ENCODE data around the gene AQP6.
"Not testable (repeated sequence)": the region's sequence is repeated elsewhere in the genome, so short reads cannot be mapped to it uniquely, and the experiment has no call there.

Gene AQP6

DNA sequence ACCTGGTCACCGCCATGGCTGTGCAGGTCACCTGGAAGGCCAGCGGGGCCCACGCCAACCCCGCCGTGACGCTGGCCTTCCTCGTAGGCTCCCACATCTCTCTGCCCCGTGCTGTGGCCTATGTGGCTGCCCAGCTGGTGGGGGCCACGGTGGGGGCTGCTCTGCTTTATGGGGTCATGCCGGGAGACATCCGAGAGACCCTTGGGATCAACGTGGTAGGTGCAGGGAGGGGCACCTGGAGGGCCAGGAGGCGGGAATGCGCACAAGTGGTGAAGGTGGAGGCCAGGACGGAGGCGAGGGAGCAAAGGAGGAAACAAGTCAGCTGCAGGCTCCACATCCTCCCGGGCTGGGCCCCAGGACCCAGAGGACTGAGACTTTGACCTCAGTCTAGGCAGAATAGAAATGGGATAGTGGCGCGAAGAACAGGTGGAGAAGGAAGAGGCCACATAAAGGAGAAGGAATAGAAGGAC, 649 bp downstream of the AQP6 start:
- no peak for DNase-seq

DNA sequence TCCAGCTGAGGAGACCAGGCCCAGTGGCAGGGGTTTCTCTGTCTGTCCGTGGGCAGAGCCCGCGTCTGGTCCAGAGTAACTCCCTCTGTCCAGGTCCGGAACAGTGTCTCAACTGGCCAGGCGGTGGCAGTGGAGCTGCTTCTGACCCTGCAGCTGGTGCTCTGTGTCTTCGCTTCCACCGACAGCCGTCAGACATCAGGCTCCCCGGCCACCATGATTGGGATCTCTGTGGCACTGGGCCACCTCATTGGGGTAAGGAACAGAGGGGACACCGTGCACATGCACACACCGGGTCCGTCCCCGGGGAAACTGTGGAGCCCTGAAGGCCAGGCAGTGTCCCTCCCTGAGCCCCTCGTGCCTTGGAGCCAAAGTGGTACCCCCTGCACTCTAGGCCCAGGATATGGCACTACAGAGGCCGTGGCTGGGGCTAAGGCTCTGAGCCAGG, 1.5 kb downstream of the AQP6 start:
- no peak for DNase-seq

- no peak for DNase-seq
Measured at GRCh38 chr12:49974677-49975317, 2.0 kb downstream of the AQP6 start.

DNA sequence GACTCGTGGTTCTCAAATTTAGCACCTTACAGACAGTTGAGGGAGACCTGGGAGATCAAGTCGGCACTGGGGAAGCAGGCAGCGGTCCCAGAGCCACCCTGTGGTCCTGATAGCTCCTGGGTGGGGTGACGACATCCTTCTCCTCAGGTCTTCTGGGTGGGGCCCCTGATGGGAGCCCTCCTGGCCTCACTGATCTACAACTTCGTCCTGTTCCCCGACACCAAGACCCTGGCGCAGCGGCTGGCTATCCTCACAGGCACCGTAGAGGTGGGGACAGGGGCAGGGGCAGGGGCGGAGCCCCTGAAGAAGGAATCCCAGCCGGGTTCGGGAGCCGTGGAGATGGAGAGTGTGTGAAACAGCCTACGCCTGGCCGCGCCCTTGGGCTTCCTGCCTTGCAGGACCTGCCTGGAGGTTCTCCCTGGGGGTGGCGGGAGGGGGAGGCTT, 2.6 kb downstream of the AQP6 start:
- no peak for DNase-seq

- DNase-seq, result no peak
Measured at GRCh38 chr12:49976557-49976956, 3.8 kb downstream of the AQP6 start.

GRCh38 chr12:49978125-49978524, 5.4 kb downstream of the AQP6 start:
- no peak for DNase-seq

GRCh38 chr12:49979016-49979586, 6.4 kb downstream of the AQP6 start:
- no peak for DNase-seq

- DNase-seq, result no peak
Measured at GRCh38 chr12:49979791-49980190, 7.0 kb downstream of the AQP6 start.

DNA sequence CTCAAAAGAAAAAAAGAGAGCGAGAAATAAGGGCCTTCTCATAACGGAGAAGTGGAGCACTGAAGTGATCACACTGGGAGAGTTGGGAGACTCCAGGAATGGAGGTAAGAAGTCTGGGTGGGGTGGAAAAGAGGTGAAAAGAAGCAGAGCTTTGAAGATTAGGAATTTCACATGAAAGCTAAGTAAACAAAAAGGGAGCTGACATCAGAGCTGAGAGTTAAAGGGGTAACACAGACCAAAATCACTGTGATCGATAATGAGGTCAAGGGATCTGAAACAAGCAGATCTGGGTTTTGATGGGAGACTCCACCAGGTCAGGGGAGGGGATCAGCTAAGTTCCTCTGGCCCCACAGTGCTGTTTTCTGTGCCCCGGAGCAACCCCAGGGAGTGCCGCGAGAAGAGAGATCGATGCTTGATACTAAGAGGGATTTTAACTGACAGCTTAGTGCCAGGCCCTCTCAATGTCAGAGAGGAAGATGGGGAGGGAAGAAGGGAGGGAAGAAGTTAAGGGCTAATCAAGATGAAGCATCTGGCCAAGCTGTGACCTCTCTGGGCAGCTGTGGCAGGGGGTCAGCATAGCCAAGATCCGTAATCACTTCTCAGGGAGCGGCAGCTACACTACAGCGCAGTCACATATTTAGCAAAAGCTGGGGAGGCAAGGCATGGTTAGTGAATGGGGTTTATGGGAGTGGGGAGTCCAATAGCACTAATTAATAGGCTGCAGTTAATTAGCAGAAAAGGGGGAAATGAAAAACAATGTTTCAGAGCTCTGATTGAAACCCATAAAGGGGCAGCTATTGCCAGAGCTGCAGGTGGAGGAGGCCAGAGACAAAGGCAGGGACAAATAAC, 8.0 kb downstream of the AQP6 start:
- no peak for DNase-seq

- DNase-seq, result no peak
Measured at GRCh38 chr12:49982246-49983087, 9.7 kb downstream of the AQP6 start.

GRCh38 chr12:49983892-49984291, 11.1 kb downstream of the AQP6 start:
- DNase-seq, result peak; percentile 72

GRCh38 chr12:49984476-49985359, 12.0 kb downstream of the AQP6 start:
- no peak for DNase-seq

- DNase-seq, result no peak
Measured at GRCh38 chr12:49985981-49986380, 13.2 kb downstream of the AQP6 start.

GRCh38 chr12:49986476-49986875, 13.7 kb downstream of the AQP6 start:
- DNase-seq, result not testable (repeated sequence)

- DNase-seq, result peak; percentile 54
Measured at GRCh38 chr12:49987625-49988303, 15.0 kb downstream of the AQP6 start.

DNA sequence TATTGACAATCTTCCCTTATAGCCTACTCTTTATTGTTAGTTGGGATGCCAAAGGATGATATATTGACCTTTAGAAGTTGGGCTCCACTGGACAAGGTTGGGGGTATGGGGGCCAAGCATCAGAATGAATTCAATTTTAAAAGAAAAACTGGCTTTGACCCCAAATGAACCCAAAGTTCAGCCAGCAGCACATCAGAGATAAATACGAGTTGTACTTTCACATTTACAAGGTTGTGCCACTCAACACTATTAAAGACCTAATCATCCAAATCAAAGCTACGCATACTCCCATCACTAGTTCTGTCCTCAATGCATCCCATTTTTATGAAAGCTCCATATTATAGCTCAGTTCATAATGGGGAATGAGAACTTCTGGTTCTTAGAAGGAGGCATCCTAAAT, 16.7 kb downstream of the AQP6 start:
- not testable (repeated sequence) for DNase-seq

GRCh38 chr12:49990273-49990672, 17.5 kb downstream of the AQP6 start:
- no peak for DNase-seq

DNA sequence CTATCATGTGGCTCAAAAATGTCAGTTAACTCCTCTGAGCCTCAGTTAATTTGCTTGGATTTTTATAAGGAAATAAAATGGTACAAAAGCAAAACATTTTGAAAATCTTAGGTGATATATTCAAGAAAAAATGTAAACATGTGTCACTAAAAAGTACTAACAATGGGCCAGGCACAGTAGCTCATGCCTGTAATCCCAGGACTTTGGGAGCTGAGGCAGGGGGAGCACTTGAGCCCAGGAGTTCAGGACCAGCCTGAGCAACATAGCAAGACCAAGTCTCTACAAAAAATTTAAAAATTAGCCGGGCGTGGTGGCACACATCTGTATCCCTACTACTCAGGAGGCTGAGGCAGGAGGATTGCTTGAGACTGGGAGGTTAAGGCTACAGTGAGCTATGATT, 25.7 kb downstream of the AQP6 start:
- no peak for DNase-seq

- DNase-seq, result no peak
Measured at GRCh38 chr12:50003595-50003994, 30.8 kb downstream of the AQP6 start.

- no peak for DNase-seq
Measured at GRCh38 chr12:50004696-50005095, 31.9 kb downstream of the AQP6 start.

DNA sequence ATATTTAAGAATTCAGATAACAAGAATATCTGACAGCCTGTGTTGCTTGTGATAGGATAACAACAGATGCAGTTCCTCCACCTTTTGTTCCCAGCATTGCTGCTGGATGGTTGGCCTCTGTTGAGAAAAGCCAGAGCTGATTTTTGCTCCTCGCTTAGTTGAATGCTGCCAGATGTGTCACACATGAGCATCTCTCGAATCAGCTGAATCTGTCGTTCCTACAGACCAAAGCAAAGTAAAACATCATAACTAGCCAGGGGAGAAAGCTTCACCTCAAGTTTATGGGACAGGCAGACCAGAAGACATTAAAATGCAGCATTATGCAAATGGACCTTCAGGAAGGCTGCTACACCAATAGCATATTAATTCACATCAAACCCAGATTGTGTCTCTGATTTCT, 32.4 kb downstream of the AQP6 start:
- DNase-seq, result no peak

Data from DMS 273 treated with DMSO at 0.1 percent for 48 hours (cell line).